ENCODE results near the gene CETN3.
"Not testable (repeated sequence)": the region's sequence is repeated elsewhere in the genome, so short reads cannot be mapped to it uniquely, and the experiment has no call there.

The CETN3 gene

GRCh38 chr5:90365328-90365727, 44.2 kb downstream of the CETN3 start:
- H3K4me3 Mint-ChIP-seq, result no peak overlapping the region
- no peak overlapping the region for H3K27ac Mint-ChIP-seq
- H3K27me3 Mint-ChIP-seq, result peaks cover 18% of the 10 kb centered on the region
- H3K36me3 Mint-ChIP-seq (ENCODE audit: low read depth), result no peaks in the 10 kb centered on the region
- no peak for DNase-seq
- no peaks in the 10 kb centered on the region for H3K4me1 Mint-ChIP-seq
- H3K9me3 Mint-ChIP-seq, result peaks cover 3% of the 10 kb centered on the region
- no peak for ATAC-seq

- H3K27ac Mint-ChIP-seq, result no peak overlapping the region
- DNase-seq (no peak), ATAC-seq (no peak)
- H3K27me3 Mint-ChIP-seq, result peaks cover 18% of the 10 kb centered on the region
- no peaks in the 10 kb centered on the region for H3K36me3 Mint-ChIP-seq (ENCODE audit: low read depth)
- no peaks in the 10 kb centered on the region for H3K4me1 Mint-ChIP-seq
- no peaks in the 10 kb centered on the region for H3K9me3 Mint-ChIP-seq
- no peak overlapping the region for H3K4me3 Mint-ChIP-seq
Measured at GRCh38 chr5:90359073-90359920, 50.3 kb downstream of the CETN3 start.

- ATAC-seq (no peak), DNase-seq (no peak)
- Mint-ChIP-seq H3K4me1 (no peaks in the 10 kb centered on the region), H3K27ac (no peak overlapping the region), H3K27me3 (peaks cover 13% of the 10 kb centered on the region), H3K9me3 (no peaks in the 10 kb centered on the region), H3K4me3 (no peak overlapping the region), H3K36me3 (ENCODE audit: low read depth) (no peaks in the 10 kb centered on the region)
Measured at GRCh38 chr5:90356622-90357021, 52.9 kb downstream of the CETN3 start.

- no peaks in the 10 kb centered on the region for H3K9me3 Mint-ChIP-seq
- H3K27me3 Mint-ChIP-seq, result peaks cover 11% of the 10 kb centered on the region
- no peak overlapping the region for H3K27ac Mint-ChIP-seq
- no peak for ATAC-seq
- DNase-seq, result no peak
- H3K36me3 Mint-ChIP-seq (ENCODE audit: low read depth), result no peaks in the 10 kb centered on the region
- H3K4me1 Mint-ChIP-seq, result no peaks in the 10 kb centered on the region
- H3K4me3 Mint-ChIP-seq, result no peak overlapping the region
Measured at GRCh38 chr5:90356176-90356575, 53.4 kb downstream of the CETN3 start.

- H3K27ac Mint-ChIP-seq, result no peak overlapping the region
- peaks cover 9% of the 10 kb centered on the region for H3K27me3 Mint-ChIP-seq
- H3K4me3 Mint-ChIP-seq, result no peak overlapping the region
- DNase-seq (no peak), ATAC-seq (no peak)
- no peaks in the 10 kb centered on the region for H3K4me1 Mint-ChIP-seq
- no peaks in the 10 kb centered on the region for H3K9me3 Mint-ChIP-seq
- H3K36me3 Mint-ChIP-seq (ENCODE audit: low read depth), result no peaks in the 10 kb centered on the region
Measured at GRCh38 chr5:90355635-90356034, 53.9 kb downstream of the CETN3 start.

- H3K27ac Mint-ChIP-seq, result no peak overlapping the region
- no peak for DNase-seq
- H3K4me3 Mint-ChIP-seq, result no peak overlapping the region
- no peaks in the 10 kb centered on the region for H3K36me3 Mint-ChIP-seq (ENCODE audit: low read depth)
- no peaks in the 10 kb centered on the region for H3K4me1 Mint-ChIP-seq
- H3K27me3 Mint-ChIP-seq, result peaks cover 5% of the 10 kb centered on the region
- no peak for ATAC-seq
- no peaks in the 10 kb centered on the region for H3K9me3 Mint-ChIP-seq
Measured at GRCh38 chr5:90353254-90353653, 56.3 kb downstream of the CETN3 start.

GRCh38 chr5:90351101-90351500, 58.5 kb downstream of the CETN3 start:
- DNase-seq (no peak), ATAC-seq (no peak)
- peaks cover 6% of the 10 kb centered on the region for H3K27me3 Mint-ChIP-seq
- no peaks in the 10 kb centered on the region for H3K4me1 Mint-ChIP-seq
- H3K4me3 Mint-ChIP-seq, result no peak overlapping the region
- H3K27ac Mint-ChIP-seq, result no peak overlapping the region
- no peaks in the 10 kb centered on the region for H3K9me3 Mint-ChIP-seq
- H3K36me3 Mint-ChIP-seq (ENCODE audit: low read depth), result no peaks in the 10 kb centered on the region

- Mint-ChIP-seq H3K27me3 (peaks cover 9% of the 10 kb centered on the region), H3K9me3 (no peaks in the 10 kb centered on the region), H3K4me1 (no peaks in the 10 kb centered on the region), H3K4me3 (no peak overlapping the region), H3K27ac (no peak overlapping the region), H3K36me3 (ENCODE audit: low read depth) (no peaks in the 10 kb centered on the region)
- ATAC-seq (no peak), DNase-seq (no peak)
Measured at GRCh38 chr5:90347462-90347861, 62.1 kb downstream of the CETN3 start.

GRCh38 chr5:90345684-90346083, 63.9 kb downstream of the CETN3 start:
- Mint-ChIP-seq H3K9me3 (no peaks in the 10 kb centered on the region), H3K27ac (no peak overlapping the region), H3K27me3 (peaks cover 13% of the 10 kb centered on the region), H3K4me3 (no peak overlapping the region), H3K36me3 (ENCODE audit: low read depth) (no peaks in the 10 kb centered on the region), H3K4me1 (no peaks in the 10 kb centered on the region)
- DNase-seq (no peak), ATAC-seq (no peak)

GRCh38 chr5:90344689-90345088, 64.9 kb downstream of the CETN3 start:
- Mint-ChIP-seq H3K4me3 (no peak overlapping the region), H3K36me3 (ENCODE audit: low read depth) (no peaks in the 10 kb centered on the region), H3K27ac (no peak overlapping the region), H3K9me3 (no peaks in the 10 kb centered on the region), H3K4me1 (no peaks in the 10 kb centered on the region), H3K27me3 (peaks cover 13% of the 10 kb centered on the region)
- no peak for ATAC-seq
- no peak for DNase-seq

GRCh38 chr5:90343731-90344130, 65.8 kb downstream of the CETN3 start:
- H3K4me3 Mint-ChIP-seq; H3K27me3 Mint-ChIP-seq; ATAC-seq; H3K9me3 Mint-ChIP-seq; H3K27ac Mint-ChIP-seq; H3K36me3 Mint-ChIP-seq (ENCODE audit: low read depth); DNase-seq; H3K4me1 Mint-ChIP-seq: not testable (repeated sequence)

- Mint-ChIP-seq H3K36me3 (ENCODE audit: low read depth) (no peaks in the 10 kb centered on the region), H3K27ac (no peak overlapping the region), H3K4me1 (no peaks in the 10 kb centered on the region), H3K4me3 (no peak overlapping the region), H3K27me3 (peaks cover 13% of the 10 kb centered on the region), H3K9me3 (no peaks in the 10 kb centered on the region)
- DNase-seq (no peak), ATAC-seq (no peak)
Measured at GRCh38 chr5:90342576-90342975, 67.0 kb downstream of the CETN3 start.
